ENCODE results near the gene CD44. TPM values are rescaled to one million over a fixed set of nuclear protein-coding genes. Genes with fewer than 3 reads are reported as not detected.
"Not testable (repeated sequence)": the region's sequence is repeated elsewhere in the genome, so short reads cannot be mapped to it uniquely, and the experiment has no call there.

CD44 gene
- total RNA-seq, 2 donors from 2014 or later = 408 to 664 TPM

GRCh38 chr11:35226756-35227155 lies 87.8 kb downstream of the CD44 start:
- H3K9me3 Mint-ChIP-seq; H3K4me3 Mint-ChIP-seq; H3K27me3 Mint-ChIP-seq; H3K4me1 Mint-ChIP-seq; ATAC-seq (replicated peaks): not testable (repeated sequence)
- H3K36me3 Mint-ChIP-seq (ENCODE audit: low read depth) = peaks cover 99% of the 10 kb centered on the region
- H3K27ac Mint-ChIP-seq = peak overlapping the region; percentile 69

GRCh38 chr11:35227576-35228327 lies 88.8 kb downstream of the CD44 start:
- Mint-ChIP-seq H3K27me3 (no peaks in the 10 kb centered on the region), H3K27ac (no peak overlapping the region), H3K36me3 (ENCODE audit: low read depth) (peaks cover 100% of the 10 kb centered on the region), H3K9me3 (peaks cover 13% of the 10 kb centered on the region), H3K4me1 (peaks cover 4% of the 10 kb centered on the region), H3K4me3 (no peak overlapping the region)
- ATAC-seq (replicated peaks) = no peak

GRCh38 chr11:35228328-35228725 lies 89.4 kb downstream of the CD44 start:
- no peak for ATAC-seq (replicated peaks)
- Mint-ChIP-seq H3K27ac (no peak overlapping the region), H3K9me3 (peaks cover 13% of the 10 kb centered on the region), H3K4me1 (peaks cover 4% of the 10 kb centered on the region), H3K27me3 (no peaks in the 10 kb centered on the region), H3K36me3 (ENCODE audit: low read depth) (peaks cover 95% of the 10 kb centered on the region), H3K4me3 (no peak overlapping the region)

DNA sequence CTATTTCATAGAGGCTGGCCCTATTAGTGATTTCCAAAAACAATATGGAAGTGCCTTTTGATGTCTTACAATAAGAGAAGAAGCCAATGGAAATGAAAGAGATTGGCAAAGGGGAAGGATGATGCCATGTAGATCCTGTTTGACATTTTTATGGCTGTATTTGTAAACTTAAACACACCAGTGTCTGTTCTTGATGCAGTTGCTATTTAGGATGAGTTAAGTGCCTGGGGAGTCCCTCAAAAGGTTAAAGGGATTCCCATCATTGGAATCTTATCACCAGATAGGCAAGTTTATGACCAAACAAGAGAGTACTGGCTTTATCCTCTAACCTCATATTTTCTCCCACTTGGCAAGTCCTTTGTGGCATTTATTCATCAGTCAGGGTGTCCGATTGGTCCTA lies 91.4 kb downstream of the CD44 start:
- Mint-ChIP-seq H3K4me1 (peaks cover 13% of the 10 kb centered on the region), H3K4me3 (no peak overlapping the region)

GRCh38 chr11:35231076-35231860 lies 92.3 kb downstream of the CD44 start:
- no peak for ATAC-seq (replicated peaks)
- H3K4me3 Mint-ChIP-seq = no peak overlapping the region
- peak overlapping the region; percentile 81 for H3K27ac Mint-ChIP-seq
- no peaks in the 10 kb centered on the region for H3K27me3 Mint-ChIP-seq
- H3K9me3 Mint-ChIP-seq = peaks cover 16% of the 10 kb centered on the region
- peaks cover 22% of the 10 kb centered on the region for H3K4me1 Mint-ChIP-seq
- H3K36me3 Mint-ChIP-seq (ENCODE audit: low read depth) = peaks cover 65% of the 10 kb centered on the region

More for the DNA sequence above, 91.4 kb downstream of the CD44 start:
- H3K27ac Mint-ChIP-seq = peak overlapping the region; percentile 81
- ATAC-seq (replicated peaks) = no peak
- peaks cover 16% of the 10 kb centered on the region for H3K9me3 Mint-ChIP-seq
- no peaks in the 10 kb centered on the region for H3K27me3 Mint-ChIP-seq
- H3K36me3 Mint-ChIP-seq (ENCODE audit: low read depth) = peaks cover 74% of the 10 kb centered on the region

DNA sequence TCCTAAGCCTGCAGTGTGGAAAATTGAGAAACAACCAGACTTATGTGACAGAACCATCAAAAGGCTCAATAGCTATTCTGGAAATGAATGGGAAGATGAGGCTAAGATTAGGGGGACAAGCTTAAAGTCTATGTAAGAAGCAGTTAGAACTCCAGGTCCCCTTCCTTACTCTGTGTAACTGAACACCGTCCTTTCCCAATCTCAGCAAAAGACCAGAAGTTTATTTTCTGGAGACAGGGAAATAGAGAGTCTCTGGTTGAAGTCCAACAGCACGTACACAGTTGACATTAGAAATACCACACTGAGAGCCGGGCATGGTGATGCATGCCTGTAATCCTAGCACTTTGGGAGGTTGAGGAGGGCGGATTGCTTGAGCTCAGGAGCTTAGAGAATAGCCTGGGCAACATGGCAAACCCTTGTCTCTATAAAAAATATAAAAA lies 93.9 kb downstream of the CD44 start:
- ATAC-seq (replicated peaks) = no peak
- no peaks in the 10 kb centered on the region for H3K27me3 Mint-ChIP-seq
- H3K27ac Mint-ChIP-seq = peak overlapping the region; percentile 34
- peaks cover 34% of the 10 kb centered on the region for H3K4me1 Mint-ChIP-seq
- H3K36me3 Mint-ChIP-seq (ENCODE audit: low read depth) = peaks cover 49% of the 10 kb centered on the region
- H3K4me3 Mint-ChIP-seq = no peak overlapping the region
- H3K9me3 Mint-ChIP-seq = peaks cover 16% of the 10 kb centered on the region

DNA sequence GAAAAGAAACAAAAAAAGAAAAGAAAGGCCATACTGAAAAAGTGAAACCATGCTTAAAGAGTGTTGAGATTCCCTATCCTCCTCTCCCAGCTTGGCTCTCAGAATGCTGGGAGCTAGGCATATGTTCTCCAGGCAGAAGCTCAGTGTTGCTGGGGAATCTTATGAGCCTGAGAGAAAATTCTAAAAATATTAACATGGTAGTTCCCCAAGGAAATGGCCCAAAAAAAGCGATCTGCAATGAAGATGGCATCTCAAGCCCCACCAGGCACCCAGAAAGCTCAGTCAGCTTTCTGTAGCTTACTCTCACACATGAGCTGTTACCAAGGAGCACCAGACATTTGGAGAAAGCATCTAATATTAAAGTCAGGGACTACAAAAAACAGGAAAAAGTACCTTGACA lies 94.5 kb downstream of the CD44 start:
- H3K27ac Mint-ChIP-seq = peak overlapping the region; percentile 34
- peaks cover 39% of the 10 kb centered on the region for H3K4me1 Mint-ChIP-seq
- H3K27me3 Mint-ChIP-seq = no peaks in the 10 kb centered on the region
- H3K4me3 Mint-ChIP-seq = no peak overlapping the region
- no peak for ATAC-seq (replicated peaks)
- H3K9me3 Mint-ChIP-seq = peaks cover 16% of the 10 kb centered on the region
- peaks cover 43% of the 10 kb centered on the region for H3K36me3 Mint-ChIP-seq (ENCODE audit: low read depth)

DNA sequence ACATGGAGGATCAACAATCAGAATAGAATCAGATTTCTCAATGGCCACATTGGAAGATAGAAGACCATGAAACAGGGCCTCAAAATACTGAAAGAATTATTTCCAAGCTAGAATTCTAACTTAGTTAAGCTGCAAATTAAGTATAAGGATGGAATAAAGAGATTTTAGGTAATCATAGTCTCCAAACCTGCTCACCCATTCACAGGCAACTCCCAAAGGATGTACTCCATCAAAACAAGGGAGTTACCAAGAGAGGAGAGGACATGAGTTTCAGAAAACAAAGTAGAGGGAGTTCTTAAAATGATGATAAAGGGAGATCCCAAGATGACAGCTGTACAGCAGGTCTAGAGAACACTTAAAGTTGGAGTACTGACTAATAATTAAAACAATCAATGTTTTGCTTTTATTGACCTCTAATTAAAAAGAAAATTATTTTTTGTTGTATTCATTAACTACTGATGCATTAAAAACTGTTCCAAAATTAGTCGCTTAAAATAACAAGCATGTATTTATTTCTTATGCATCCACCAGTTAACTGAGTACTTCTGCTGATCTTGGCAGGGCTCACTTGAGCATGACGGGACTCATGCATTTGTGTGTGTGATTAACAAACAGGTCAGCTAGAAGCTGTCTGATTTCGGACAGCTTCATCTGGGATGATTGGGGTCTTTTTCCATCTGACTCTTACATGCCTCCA lies 95.6 kb downstream of the CD44 start:
- Mint-ChIP-seq H3K27me3 (no peaks in the 10 kb centered on the region), H3K9me3 (peaks cover 16% of the 10 kb centered on the region), H3K4me3 (peak overlapping the region; percentile 53), H3K4me1 (peaks cover 39% of the 10 kb centered on the region), H3K36me3 (ENCODE audit: low read depth) (peaks cover 32% of the 10 kb centered on the region), H3K27ac (peak overlapping the region; percentile 34)
- no peak for ATAC-seq (replicated peaks)

DNA sequence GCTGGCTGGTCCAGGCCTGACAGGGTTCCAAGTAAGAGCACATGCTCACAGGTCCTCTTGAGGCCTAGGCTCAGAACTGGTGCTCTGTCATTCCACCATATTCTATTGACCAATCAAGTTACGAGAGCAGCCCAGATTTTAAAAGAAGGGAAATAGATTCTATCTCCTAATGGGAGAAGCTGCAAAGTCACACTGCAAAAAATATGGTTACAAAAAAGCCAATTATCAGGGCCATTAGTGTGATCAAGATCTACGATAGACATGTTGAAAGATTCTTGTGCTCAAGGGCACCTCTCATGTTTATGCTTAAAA lies 96.1 kb downstream of the CD44 start:
- Mint-ChIP-seq H3K4me3 (peak overlapping the region; percentile 53), H3K36me3 (ENCODE audit: low read depth) (peaks cover 27% of the 10 kb centered on the region), H3K27ac (peak overlapping the region; percentile 20), H3K4me1 (peaks cover 39% of the 10 kb centered on the region), H3K9me3 (peaks cover 13% of the 10 kb centered on the region), H3K27me3 (no peaks in the 10 kb centered on the region)
- no peak for ATAC-seq (replicated peaks)

- Mint-ChIP-seq H3K27me3 (no peaks in the 10 kb centered on the region), H3K4me3 (peak overlapping the region; percentile 53), H3K4me1 (peaks cover 39% of the 10 kb centered on the region), H3K27ac (peak overlapping the region; percentile 20), H3K36me3 (ENCODE audit: low read depth) (peaks cover 23% of the 10 kb centered on the region), H3K9me3 (peaks cover 10% of the 10 kb centered on the region)
- peak; percentile 25 for ATAC-seq (replicated peaks)
Measured at GRCh38 chr11:35235498-35235897, 96.5 kb downstream of the CD44 start.

GRCh38 chr11:35235936-35236666 lies 97.1 kb downstream of the CD44 start:
- H3K4me3 Mint-ChIP-seq = peak overlapping the region; percentile 53

GRCh38 chr11:35236667-35237003 lies 97.7 kb downstream of the CD44 start:
- ATAC-seq (replicated peaks) = no peak
- H3K4me1 Mint-ChIP-seq = peaks cover 41% of the 10 kb centered on the region
- peaks cover 12% of the 10 kb centered on the region for H3K36me3 Mint-ChIP-seq (ENCODE audit: low read depth)
- H3K9me3 Mint-ChIP-seq = peaks cover 7% of the 10 kb centered on the region
- peak overlapping the region; percentile 53 for H3K4me3 Mint-ChIP-seq
- peak overlapping the region; percentile 20 for H3K27ac Mint-ChIP-seq
- H3K27me3 Mint-ChIP-seq = no peaks in the 10 kb centered on the region

More at GRCh38 chr11:35235936-35236666, 97.1 kb downstream of the CD44 start:
- Mint-ChIP-seq H3K9me3 (peaks cover 7% of the 10 kb centered on the region), H3K27ac (peak overlapping the region; percentile 20), H3K4me1 (peaks cover 38% of the 10 kb centered on the region), H3K36me3 (ENCODE audit: low read depth) (peaks cover 17% of the 10 kb centered on the region), H3K27me3 (no peaks in the 10 kb centered on the region)
- peak; percentile 93 for ATAC-seq (replicated peaks)

- peaks cover 6% of the 10 kb centered on the region for H3K9me3 Mint-ChIP-seq
- ATAC-seq (replicated peaks) = no peak
- H3K4me3 Mint-ChIP-seq = no peak overlapping the region
- no peak overlapping the region for H3K27ac Mint-ChIP-seq
- H3K36me3 Mint-ChIP-seq (ENCODE audit: low read depth) = peaks cover 4% of the 10 kb centered on the region
- no peaks in the 10 kb centered on the region for H3K27me3 Mint-ChIP-seq
- peaks cover 45% of the 10 kb centered on the region for H3K4me1 Mint-ChIP-seq
Measured at GRCh38 chr11:35237351-35237750, 98.4 kb downstream of the CD44 start.
